Right lobe of liver (tissue), 6 donors: ENCODE results near the gene NOX1. TPM values are rescaled to one million over a fixed set of nuclear protein-coding genes. Genes with fewer than 3 reads are reported as not detected.

Source experiments
- ATAC-seq, 4 donors: fragments of 200-7000 bp; cut with Tn5 transposase; one replicate each; pipeline ENCODE4 v1.9.1; 2020; ENCODE audit warnings: mild to moderate bottlenecking in 4 of 4, moderate library complexity in 4 of 4
- DNase-seq, 3 donors: peaks; one replicate each; pipeline ENCODE4 v3.0.0-alpha.2; 2020
- H3K27ac ChIP-seq, 3 donors: fragments of 200-600 bp; one replicate each; pipeline ENCODE4 v1.8.0; 2022
- H3K27me3 ChIP-seq, 2 donors: fragments of 200-600 bp; one replicate each; pipeline ENCODE4 v1.8.0; 2022
- H3K36me3 ChIP-seq, 4 donors: fragments of 200-600 bp; sonication (generic) in 1 of 4; one replicate each; pipeline versions ENCODE4 v1.5.1 to v1.8.0; 2017 to 2022; ENCODE audit warnings: control low read depth in 1 of 4
- H3K4me1 ChIP-seq, 4 donors: fragments of 200-600 bp; sonication (generic) in 1 of 4; one replicate each; pipeline versions ENCODE4 v1.5.1 to v1.8.0; 2017 to 2022; ENCODE audit warnings: control low read depth in 1 of 4
- H3K4me3 ChIP-seq, 3 donors: fragments of 200-600 bp; one replicate each; pipeline ENCODE4 v1.8.0; 2022
- H3K9me3 ChIP-seq, 4 donors: fragments of 200-600 bp; sonication (generic) in 1 of 4; one replicate each; pipeline versions ENCODE4 v1.5.1 to v1.8.0; 2017 to 2022; ENCODE audit warnings: control low read depth in 1 of 4
- POLR2A ChIP-seq: fragments of 450-650 bp; IDR thresholded peaks from one replicate; pipeline ENCODE4 v1.6.1; 2017; ENCODE audit warnings: antibody characterized with exemption, mild to moderate bottlenecking
- WGBS: methylation state at CpG from one replicate; pipeline ENCODE4 v1.1.6; 2018; ENCODE audit warnings: low coverage, low lambda C conversion rate; ENCODE audit not compliant: insufficient coverage; ENCODE audit errors: missing lambda C conversion rate; 5-methylcytosine and 5-hydroxymethylcytosine counted together
- intact Hi-C, 2 donors: fragments of 100-400 bp; cut with DNase I; formaldehyde crosslinking; loops; one replicate each; pipeline versions ENCODE4 v1.11.2 to v1.14.1; 2022
- total RNA-seq, 6 experiments: library from RNA; depleted of rRNA in 2 of 6; stranded (reverse); fragments of >200 nt in 2 of 6; fragmentation: NEBNext Ultra II Directional in 3 of 6; extraction: Animal tissue kit (Norgen Biotek cat#: 25700) in 3 of 6; gene quantifications; one replicate each; pipeline versions ENCODE4 v1.1.0 to v1.2.4, GENCODE V29; 2016 to 2023
- TF ChIP-seq, protein P1 (sequence below), 4 donors: fragments of 200-600 bp in 3 of 4; fragments of 450-650 bp in 1 of 4; IDR thresholded peaks; one replicate each; pipeline versions ENCODE4 v1.5.1 to v1.8.0; 2016 to 2022; ENCODE audit warnings: antibody characterized with exemption in 4 of 4, mild to moderate bottlenecking in 2 of 4
- donor health status: DM: no; HTN: yes; CAD: no.
- donor health status: DM: no; HTN: no; CAD: no.
- donor health status: DM: no; HTN: no; CAD: no.
- donor health status: DM: no; HTN: yes; CAD: no.
- donor health status: DM: no; HTN: yes; CAD: no.

The NOX1 gene
- total RNA-seq, 6 experiments from 2014 or later, result not detected

- no peaks in the 10 kb centered on the region for H3K4me1 ChIP-seq
- no peak overlapping the region for H3K4me3 ChIP-seq
- no peak overlapping the region for H3K27ac ChIP-seq
- 29% methylated on average over 7 of the region's 9 CpGs for WGBS
- peaks cover 0 to 4% of the 10 kb centered on the region in 2 donors for H3K27me3 ChIP-seq
- intact Hi-C loops, result no loop called here
- DNase-seq (no peak), ATAC-seq (no peak)
- no peaks in the 10 kb centered on the region for H3K36me3 ChIP-seq
- H3K9me3 ChIP-seq, result no peaks in the 10 kb centered on the region
- no peak for TF ChIP-seq POLR2A
Observed at GRCh38 chrX:100871594-100872560, 2.3 kb downstream of the NOX1 start.

GRCh38 chrX:100870527-100870926 is 3.6 kb downstream of the NOX1 start:
- intact Hi-C loops, result no loop called here
- WGBS, result 51% methylated on average over 5 of the region's 5 CpGs
- ATAC-seq (no peak), DNase-seq (no peak)
- TF ChIP-seq POLR2A, result no peak
- TF ChIP-seq, protein P1, sequence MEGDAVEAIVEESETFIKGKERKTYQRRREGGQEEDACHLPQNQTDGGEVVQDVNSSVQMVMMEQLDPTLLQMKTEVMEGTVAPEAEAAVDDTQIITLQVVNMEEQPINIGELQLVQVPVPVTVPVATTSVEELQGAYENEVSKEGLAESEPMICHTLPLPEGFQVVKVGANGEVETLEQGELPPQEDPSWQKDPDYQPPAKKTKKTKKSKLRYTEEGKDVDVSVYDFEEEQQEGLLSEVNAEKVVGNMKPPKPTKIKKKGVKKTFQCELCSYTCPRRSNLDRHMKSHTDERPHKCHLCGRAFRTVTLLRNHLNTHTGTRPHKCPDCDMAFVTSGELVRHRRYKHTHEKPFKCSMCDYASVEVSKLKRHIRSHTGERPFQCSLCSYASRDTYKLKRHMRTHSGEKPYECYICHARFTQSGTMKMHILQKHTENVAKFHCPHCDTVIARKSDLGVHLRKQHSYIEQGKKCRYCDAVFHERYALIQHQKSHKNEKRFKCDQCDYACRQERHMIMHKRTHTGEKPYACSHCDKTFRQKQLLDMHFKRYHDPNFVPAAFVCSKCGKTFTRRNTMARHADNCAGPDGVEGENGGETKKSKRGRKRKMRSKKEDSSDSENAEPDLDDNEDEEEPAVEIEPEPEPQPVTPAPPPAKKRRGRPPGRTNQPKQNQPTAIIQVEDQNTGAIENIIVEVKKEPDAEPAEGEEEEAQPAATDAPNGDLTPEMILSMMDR (IDR thresholded peaks at IDR 0.05), result no peak
- peaks cover 0 to 4% of the 10 kb centered on the region in 2 donors for H3K27me3 ChIP-seq
- no peaks in the 10 kb centered on the region for H3K36me3 ChIP-seq
- no peaks in the 10 kb centered on the region for H3K4me1 ChIP-seq
- no peaks in the 10 kb centered on the region for H3K9me3 ChIP-seq
- H3K4me3 ChIP-seq, result no peak overlapping the region
- no peak overlapping the region for H3K27ac ChIP-seq

DNA sequence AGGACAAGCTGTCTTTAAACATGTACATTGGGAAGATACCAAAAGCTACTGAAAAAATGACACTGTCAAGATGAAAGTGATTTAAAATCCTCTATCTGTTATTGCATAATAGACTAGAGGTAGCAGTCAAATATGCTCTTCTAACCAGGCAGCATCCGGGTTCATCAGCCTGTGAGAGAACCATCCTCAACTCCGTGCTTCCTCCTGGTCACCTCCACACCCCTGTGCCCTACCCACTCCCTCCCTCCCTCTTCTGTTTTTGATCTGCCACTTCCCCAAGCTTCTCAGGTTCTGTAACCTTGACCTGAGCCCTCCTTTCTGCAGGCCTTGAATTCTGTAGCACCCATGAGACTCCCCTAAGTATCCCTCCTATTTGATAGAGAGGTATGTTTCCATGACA is 5.9 kb downstream of the NOX1 start:
- intact Hi-C loops, result no loop called here
- H3K36me3 ChIP-seq, result no peaks in the 10 kb centered on the region
- DNase-seq, result no peak

DNA sequence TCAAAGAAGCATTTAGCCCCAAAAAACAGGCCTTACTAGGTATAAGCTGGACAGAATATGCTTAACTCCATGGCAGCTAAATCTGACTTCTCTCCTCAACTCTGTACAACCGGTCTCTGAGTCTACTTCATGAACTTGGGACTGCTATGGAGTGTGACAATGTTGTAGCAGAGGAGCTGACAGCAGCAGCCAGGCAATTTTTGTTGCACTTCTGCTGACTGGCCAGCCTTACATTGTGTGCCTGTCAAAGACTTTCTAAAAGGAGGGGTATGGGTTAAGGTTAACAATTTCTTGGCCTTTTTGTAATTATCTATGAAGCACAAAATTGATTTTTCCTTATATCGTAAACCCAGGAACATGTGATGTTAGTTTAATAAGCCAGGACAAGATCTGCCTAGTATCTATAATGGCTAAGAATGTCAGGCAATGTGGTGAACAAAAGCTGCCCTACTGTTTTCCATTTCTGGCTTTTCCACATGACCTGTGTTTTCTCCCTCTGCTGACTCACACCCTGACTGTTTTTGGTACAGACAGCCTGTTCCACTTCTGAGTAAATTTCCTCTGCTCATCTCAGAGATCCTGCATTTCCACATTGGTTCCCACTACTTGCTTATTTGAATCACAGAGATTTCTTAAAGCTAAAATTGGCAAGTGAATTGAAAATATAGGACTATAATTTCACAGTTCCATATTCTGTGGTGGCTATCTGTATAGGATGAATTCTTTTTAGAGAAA is 9.3 kb downstream of the NOX1 start:
- no peak overlapping the region for H3K27ac ChIP-seq
- TF ChIP-seq, protein P1 (IDR thresholded peaks at IDR 0.05), result no peak
- no peak for TF ChIP-seq POLR2A
- intact Hi-C loops, result no loop called here
- no peaks in the 10 kb centered on the region for H3K27me3 ChIP-seq
- no peaks in the 10 kb centered on the region for H3K4me1 ChIP-seq
- 65% methylated on average over 2 of the region's 2 CpGs for WGBS
- no peaks in the 10 kb centered on the region for H3K9me3 ChIP-seq
- no peaks in the 10 kb centered on the region for H3K36me3 ChIP-seq
- no peak for DNase-seq
- ATAC-seq, result no peak
- no peak overlapping the region for H3K4me3 ChIP-seq

More for the DNA sequence above, 5.9 kb downstream of the NOX1 start:
- Histone ChIP-seq H3K4me3 (no peak overlapping the region), H3K9me3 (no peaks in the 10 kb centered on the region), H3K4me1 (no peaks in the 10 kb centered on the region), H3K27me3 (no peaks in the 10 kb centered on the region), H3K27ac (no peak overlapping the region)
- ATAC-seq, result no peak
- no peak for TF ChIP-seq POLR2A
- TF ChIP-seq, protein P1 (IDR thresholded peaks at IDR 0.05), result no peak
- WGBS, result 68% methylated on average over 2 of the region's 2 CpGs
